HK-2 (cell line): Measurements from ENCODE around the gene TRAPPC10.

Source experiments
- DNase-seq: peaks from one replicate; pipeline ENCODE4 v3.0.0-alpha.2; 2018; ENCODE audit not compliant: unreplicated experiment

TRAPPC10 gene

GRCh38 chr21:43981871-43982210, 30.3 kb upstream of the TRAPPC10 start:
- no peak for DNase-seq

- no peak for DNase-seq
Observed at GRCh38 chr21:43982489-43983078, 29.5 kb upstream of the TRAPPC10 start.

- DNase-seq = no peak
Observed at GRCh38 chr21:43983390-43983789, 28.7 kb upstream of the TRAPPC10 start.

GRCh38 chr21:43983860-43984420, 28.2 kb upstream of the TRAPPC10 start:
- DNase-seq = no peak

GRCh38 chr21:43984905-43985689, 27.0 kb upstream of the TRAPPC10 start:
- no peak for DNase-seq

GRCh38 chr21:43985690-43986251, 26.3 kb upstream of the TRAPPC10 start:
- DNase-seq = no peak

GRCh38 chr21:43986544-43987451, 25.3 kb upstream of the TRAPPC10 start:
- no peak for DNase-seq

- DNase-seq = no peak
Observed at GRCh38 chr21:43987509-43987908, 24.6 kb upstream of the TRAPPC10 start.

- no peak for DNase-seq
Observed at GRCh38 chr21:43988016-43988415, 24.1 kb upstream of the TRAPPC10 start.

GRCh38 chr21:43988506-43989230, 23.4 kb upstream of the TRAPPC10 start:
- DNase-seq = no peak

GRCh38 chr21:43989401-43989800, 22.7 kb upstream of the TRAPPC10 start:
- no peak for DNase-seq

- no peak for DNase-seq
Observed at GRCh38 chr21:43991447-43991991, 20.6 kb upstream of the TRAPPC10 start.

GRCh38 chr21:43992121-43992520, 20.0 kb upstream of the TRAPPC10 start:
- no peak for DNase-seq

GRCh38 chr21:43993420-43993934, 18.6 kb upstream of the TRAPPC10 start:
- no peak for DNase-seq

- no peak for DNase-seq
Observed at GRCh38 chr21:43994085-43994484, 18.0 kb upstream of the TRAPPC10 start.

GRCh38 chr21:43994646-43995045, 17.5 kb upstream of the TRAPPC10 start:
- no peak for DNase-seq

GRCh38 chr21:43995521-43996105, 16.5 kb upstream of the TRAPPC10 start:
- no peak for DNase-seq

GRCh38 chr21:43997766-43998742, 14.1 kb upstream of the TRAPPC10 start:
- no peak for DNase-seq

GRCh38 chr21:44000360-44000759, 11.7 kb upstream of the TRAPPC10 start:
- no peak for DNase-seq
